K562 (cell line): ENCODE results near the gene ZNF473. TPM values are rescaled to one million over a fixed set of nuclear protein-coding genes. Genes with fewer than 3 reads are reported as not detected.

Experiments used
- ATAC-seq: fragments of 200-7000 bp; cut with Tn5 transposase; 3 replicates; pipeline ENCODE4 v1.9.1; 2020; ENCODE audit warnings: moderate library complexity
- BruUV-seq: library from RNA; stranded (reverse); fragments of 400-500 nt; replicated peaks from 2 replicates; lab custom pipeline; 2021; lab: Mats Ljungman, UMichigan
- CTCF ChIA-PET: fragments of 300-600 bp; formaldehyde crosslinking; extraction: SDS; loops from one replicate; lab custom pipeline; 2021; ENCODE audit warnings: low intra/inter-chr PET ratio; lab: Yijun Ruan, JAX
- POLR2A ChIA-PET: fragments of 300-600, 350-650 bp; sonication (Branson Sonifier 250); formaldehyde crosslinking; extraction: SDS; loops from one replicate; lab custom pipeline; 2021; ENCODE audit warnings: antibody characterized with exemption, inconsistent platforms; lab: Yijun Ruan, JAX
- DNase-seq, 4 experiments: peaks; one replicate each; pipeline versions ENCODE4 v3.0.0 to v3.0.0-alpha.2; 2011 to 2018; ENCODE audit warnings: low spot score in 3 of 4, mixed read lengths in 3 of 4; ENCODE audit errors: extremely low read depth in 1 of 4
- FAIRE-seq: peaks from 2 replicates; lab custom pipeline; 2011; peaks lifted over from hg19 to GRCh38; lab: Jason Lieb, UNC
- H2AFZ ChIP-seq: 2 replicates; pipeline ENCODE4 v1.6.0; 2011; ENCODE audit warnings: low read depth, low read length, control low read depth, inconsistent platforms
- H3K27ac ChIP-seq: fragments of 200-600 bp; 3 replicates; pipeline ENCODE4 v1.8.0; 2011; ENCODE audit warnings: low read depth, mild to moderate bottlenecking, control low read depth, inconsistent platforms, low read length, moderate library complexity, mixed read lengths; ENCODE audit errors: extremely low read depth
- H3K27me3 ChIP-seq, 2 experiments: fragments of 300-600 bp in 1 of 2; 2 replicates in 1 of 2; 3 replicates in 1 of 2; pipeline versions ENCODE4 v1.6.0 to v1.8.0; 2011; ENCODE audit warnings: inconsistent platforms in 2 of 2, low read length in 2 of 2, mild to moderate bottlenecking in 1 of 2, mixed read lengths in 1 of 2, moderate library complexity in 1 of 2; ENCODE audit not compliant: control insufficient read depth in 2 of 2, insufficient read depth in 2 of 2
- H3K36me3 ChIP-seq: fragments of 300-600 bp; 3 replicates; pipeline ENCODE4 v1.8.0; 2011; ENCODE audit warnings: mild to moderate bottlenecking, low read length, inconsistent platforms; ENCODE audit not compliant: control insufficient read depth, insufficient read depth
- H3K4me1 ChIP-seq, 2 experiments: fragments of 200-600 bp in 1 of 2; replicated peaks in 1 of 2; 2 replicates in 1 of 2; 3 replicates in 1 of 2; pipeline versions ENCODE4 v1.5.1 to v1.8.0; 2011; ENCODE audit warnings: inconsistent platforms in 2 of 2, low read length in 2 of 2, mild to moderate bottlenecking in 1 of 2, mixed read lengths in 1 of 2, moderate library complexity in 1 of 2; ENCODE audit not compliant: control insufficient read depth in 2 of 2, insufficient read depth in 2 of 2
- H3K4me2 ChIP-seq: 2 replicates; pipeline ENCODE4 v1.6.1; 2011; ENCODE audit warnings: low read length, control low read depth, inconsistent platforms, mixed read lengths; ENCODE audit not compliant: insufficient read depth
- H3K4me3 ChIP-seq: fragments of 200-600 bp; sonication (generic), shearing (Covaris generic); 2 replicates; pipeline ENCODE4 v1.5.1; 2016; ENCODE audit warnings: control low read depth, inconsistent platforms
- H3K79me2 ChIP-seq: fragments of 200-600 bp; 3 replicates; pipeline ENCODE4 v1.8.0; 2011; ENCODE audit warnings: low read length, inconsistent platforms; ENCODE audit not compliant: control insufficient read depth, insufficient read depth
- H3K9ac ChIP-seq, 2 experiments: 2 replicates each; pipeline versions ENCODE4 v1.6.0 to v1.6.1; 2011; ENCODE audit warnings: low read depth in 2 of 2, low read length in 2 of 2, control low read depth in 1 of 2, inconsistent platforms in 1 of 2, mild to moderate bottlenecking in 1 of 2, mixed read lengths in 1 of 2; ENCODE audit not compliant: insufficient read depth in 1 of 2
- H3K9me1 ChIP-seq: one replicate; pipeline ENCODE4 v1.6.0; 2011; ENCODE audit warnings: inconsistent platforms, mild to moderate bottlenecking, low read length, moderate library complexity; ENCODE audit not compliant: control insufficient read depth, insufficient read depth
- H3K9me3 ChIP-seq: replicated peaks from 2 replicates; pipeline ENCODE4 v1.5.1; 2011; ENCODE audit warnings: low read depth, low read length, inconsistent platforms; ENCODE audit not compliant: control insufficient read depth, insufficient read depth
- H4K20me1 ChIP-seq: replicated peaks from 2 replicates; pipeline ENCODE4 v1.6.1; 2011; ENCODE audit warnings: low read length, inconsistent platforms, mixed read lengths; ENCODE audit not compliant: control insufficient read depth, insufficient read depth
- ARHGAP35 ChIP-seq: fragments of 450-650 bp; IDR thresholded peaks from 2 replicates; pipeline ENCODE4 v1.6.1; 2018; ENCODE audit not compliant: partially characterized antibody
- CCAR2 ChIP-seq: fragments of 200-400 bp; formaldehyde crosslinking; IDR thresholded peaks from 2 replicates; pipeline ENCODE4 v1.6.1; 2017; ENCODE audit warnings: mild to moderate bottlenecking, low read depth, low read length
- POLR3A ChIP-seq: IDR thresholded peaks from 2 replicates; pipeline ENCODE4 v1.6.1; 2011; ENCODE audit warnings: borderline replicate concordance, mild to moderate bottlenecking, moderate library complexity; ENCODE audit not compliant: insufficient read length, insufficient read depth; ENCODE audit errors: extremely low read depth
- RNF219 ChIP-seq: fragments of 250-450 bp; sonication (Bioruptor Pico); IDR thresholded peaks from 2 replicates; pipeline ENCODE4 v1.5.0; 2022; ENCODE audit warnings: mild to moderate bottlenecking
- SLC30A9 ChIP-seq: fragments of 250-450 bp; sonication (Bioruptor Pico); IDR thresholded peaks from 2 replicates; pipeline ENCODE4 v1.8.0; 2022; ENCODE audit warnings: mild to moderate bottlenecking, moderate library complexity
- SNIP1 ChIP-seq: fragments of 450-650 bp; IDR thresholded peaks from 2 replicates; pipeline ENCODE4 v1.7.1; 2017; ENCODE audit warnings: low read depth, mild to moderate bottlenecking
- TAF15 ChIP-seq: fragments of 200-400 bp; formaldehyde crosslinking; IDR thresholded peaks from 2 replicates; pipeline ENCODE4 v1.6.1; 2017; ENCODE audit warnings: mild to moderate bottlenecking, low read depth, low read length, moderate library complexity
- U2AF1 ChIP-seq: fragments of 200-400 bp; formaldehyde crosslinking; optimal IDR thresholded peaks from 2 replicates; pipeline ENCODE3; 2017; ENCODE audit warnings: mild to moderate bottlenecking, low read depth, low read length, moderate library complexity
- USF1 ChIP-seq: sonication (generic); formaldehyde crosslinking; IDR thresholded peaks from 2 replicates; pipeline ENCODE4 v1.9.0; 2022; ENCODE audit warnings: mild to moderate bottlenecking, missing genetic modification reagents
- ZNF407 ChIP-seq: fragments of 450-650 bp; IDR thresholded peaks from 2 replicates; pipeline ENCODE4 v1.6.1; 2016; ENCODE audit warnings: low read depth
- ZNF584 ChIP-seq: fragments of 200-800 bp; sonication (Bioruptor generic); IDR thresholded peaks from 2 replicates; pipeline ENCODE4 v1.6.1; 2016; ENCODE audit warnings: low read depth, mild to moderate bottlenecking, missing genetic modification characterization, missing compliant biosample characterization
- WGBS: fragments of 100-300 bp; shearing (Covaris generic); methylation state at CpG from one replicate; pipeline ENCODE4 v1.1.6; 2016; ENCODE audit warnings: low coverage, mixed read lengths; ENCODE audit not compliant: insufficient coverage; ENCODE audit errors: missing lambda C conversion rate; 5-methylcytosine and 5-hydroxymethylcytosine counted together
- in situ Hi-C: fragments of 300-500 bp; cut with MboI; formaldehyde crosslinking; loops from 4 replicates; pipeline ENCODE4 v1.15.0; 2018; ENCODE audit warnings: inconsistent platforms, mixed read lengths
- intact Hi-C: fragments of 100-400 bp; cut with micrococcal nuclease; formaldehyde crosslinking; loops from 2 replicates; pipeline ENCODE4 v1.14.2; 2022
- polyA plus RNA-seq, 8 experiments: library from polyadenylated mRNA; depleted of rRNA in 4 of 8; stranded (reverse) in 5 of 8; unstranded in 3 of 8; fragments of >200 nt; fragmentation: Nextera tagmentation in 2 of 8; fragmentation: Illumina TruSeq in 1 of 8; extraction: Ambion mirVana in 2 of 8; extraction: Trizol in 1 of 8; gene quantifications; 2 replicates each; pipeline versions ENCODE4 v1.2.1 to v1.2.3, GENCODE V29; 2011 to 2014; ENCODE audit warnings: inconsistent platforms in 1 of 8, missing spikeins in 1 of 8
- total RNA-seq, 7 experiments: library from RNA; depleted of rRNA in 6 of 7; stranded (reverse); fragments of >200 nt in 6 of 7; fragmentation: Illumina TruSeq in 2 of 7; extraction: Trizol in 2 of 7; gene quantifications; 2 replicates each; pipeline versions ENCODE4 v1.2.1 to v1.2.3, GENCODE V29; 2011 to 2021; ENCODE audit warnings: low replicate concordance in 1 of 7

ZNF473 gene
- total and polyA plus RNA-seq, 9 of the 15 experiments (the other 6 are each of a cell fraction or from before 2014, with no cell fraction given): 8.2 to 34.0 (median 28.5) TPM

GRCh38 chr19:50026550-50026906 is 723 bp downstream of the ZNF473 start:
- Histone ChIP-seq H2AFZ (no peak overlapping the region), H3K36me3 (peaks cover 45% of the 10 kb centered on the region; the same call in 2 of the 3 replicates), H3K27ac (peak overlapping the region; percentile 97), H3K9ac (peak overlapping the region; percentile 97), H3K9me3 (no peaks in the 10 kb centered on the region), H3K9me1 (no peaks in the 10 kb centered on the region), H3K27me3 (no peaks in the 10 kb centered on the region), H3K4me1 (peaks cover 13 to 18% of the 10 kb centered on the region in 2 experiments; a peak in 4 of 5 replicates), H3K4me3 (peak overlapping the region; percentile 72), H4K20me1 (peaks cover 4% of the 10 kb centered on the region), H3K79me2 (peaks cover 89% of the 10 kb centered on the region), H3K4me2 (peak overlapping the region; percentile 99)
- ATAC-seq (no peak), FAIRE-seq (no peak), DNase-seq (no peak)
- in situ Hi-C loops (no loop called here), intact Hi-C loops (no loop called here)
- BruUV-seq: no TSS peak
- POLR2A ChIA-PET: interaction anchor here (1.0 kb wide), 1 partner anchor 45 kb away, joined by 4 read pairs; no protein-coding TSS in a partner anchor
- CTCF ChIA-PET: no interaction called here
- WGBS: 73% methylated on average over 5 of the region's 7 CpGs
- no peak for TF ChIP-seq CCAR2
- no peak for TF ChIP-seq ZNF407
- 0 out of 2 replicates have a peak, but pooled peaks have one; percentile 12 for TF ChIP-seq ZNF584
- no peak for TF ChIP-seq SNIP1
- no peak for TF ChIP-seq SLC30A9 (CRISPR knock-in tag)
- TF ChIP-seq ARHGAP35: no peak
- no peak for TF ChIP-seq TAF15
- no peak for TF ChIP-seq U2AF1
- no peak for TF ChIP-seq RNF219
- TF ChIP-seq POLR3A: no peak
- no peak for TF ChIP-seq USF1 (CRISPR knock-in tag)
